Activated CD4-positive, alpha-beta T cell treated with anti-CD3 and anti-CD28 coated beads, Interleukin-2, amount 50 U/mL, for 1 hour (primary cell): ENCODE data around the gene SGTB.
A peak's percentile ranks its signal among the peaks of the same experiment; 100 is the strongest.

Experiments
- DNase-seq: peaks from one replicate; pipeline ENCODE4 v3.0.0-alpha.2; 2020

SGTB gene, protein sequence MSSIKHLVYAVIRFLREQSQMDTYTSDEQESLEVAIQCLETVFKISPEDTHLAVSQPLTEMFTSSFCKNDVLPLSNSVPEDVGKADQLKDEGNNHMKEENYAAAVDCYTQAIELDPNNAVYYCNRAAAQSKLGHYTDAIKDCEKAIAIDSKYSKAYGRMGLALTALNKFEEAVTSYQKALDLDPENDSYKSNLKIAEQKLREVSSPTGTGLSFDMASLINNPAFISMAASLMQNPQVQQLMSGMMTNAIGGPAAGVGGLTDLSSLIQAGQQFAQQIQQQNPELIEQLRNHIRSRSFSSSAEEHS

DNA sequence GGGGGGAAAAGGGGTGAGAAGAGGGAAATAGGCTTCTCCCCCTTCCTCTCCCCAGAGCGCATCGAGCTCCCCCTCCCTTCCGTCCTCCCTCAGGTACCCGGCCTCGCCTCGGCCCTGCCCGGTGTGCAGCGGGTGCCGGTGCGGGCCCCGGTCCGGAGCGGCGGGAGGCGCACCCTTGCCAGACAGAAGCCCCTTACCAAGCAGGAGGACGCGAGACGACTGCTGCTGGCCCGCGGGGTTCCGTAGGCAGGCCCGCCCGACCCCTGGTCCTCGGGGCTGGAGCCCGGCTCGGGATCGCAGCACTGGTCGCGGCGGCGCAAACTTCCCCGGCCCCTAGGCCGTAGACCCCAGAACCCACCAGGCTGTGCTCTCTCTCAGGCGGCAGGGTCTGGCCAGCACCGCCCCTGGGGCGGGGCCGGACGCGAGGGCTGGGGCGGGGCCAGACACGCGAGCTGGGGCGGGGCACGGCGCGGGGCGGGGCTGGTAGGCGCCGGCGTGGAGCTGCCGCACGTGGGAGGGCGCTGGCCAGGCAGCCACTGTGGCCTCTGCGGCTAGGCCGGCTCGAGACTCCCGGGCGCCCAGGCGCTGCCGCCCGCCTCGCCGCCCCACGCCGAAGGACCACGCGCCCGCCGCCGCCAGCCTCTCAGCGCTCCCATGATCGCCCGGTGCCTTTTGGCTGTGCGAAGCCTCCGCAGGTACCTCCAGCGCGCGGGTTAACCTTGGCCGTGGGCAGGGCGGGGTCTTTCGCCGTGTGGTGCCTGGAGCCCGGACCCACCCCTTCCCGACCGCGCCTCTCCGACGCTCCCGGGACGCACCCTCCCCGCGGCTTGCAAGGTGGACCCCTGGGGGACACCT lies at the start of gene SGTB, which contains the start of gene NLN:
Gene SGTB, minus strand, starts transcription at position 390 of the 855 bp plus-strand sequence. CDS start 1,302 bp downstream, outside the sequence.
Gene NLN, plus strand, starts transcription at position 486 of the 855 bp plus-strand sequence. Its CDS starts 169 bp downstream, at position 655.
- peak; percentile 81 for DNase-seq

DNA sequence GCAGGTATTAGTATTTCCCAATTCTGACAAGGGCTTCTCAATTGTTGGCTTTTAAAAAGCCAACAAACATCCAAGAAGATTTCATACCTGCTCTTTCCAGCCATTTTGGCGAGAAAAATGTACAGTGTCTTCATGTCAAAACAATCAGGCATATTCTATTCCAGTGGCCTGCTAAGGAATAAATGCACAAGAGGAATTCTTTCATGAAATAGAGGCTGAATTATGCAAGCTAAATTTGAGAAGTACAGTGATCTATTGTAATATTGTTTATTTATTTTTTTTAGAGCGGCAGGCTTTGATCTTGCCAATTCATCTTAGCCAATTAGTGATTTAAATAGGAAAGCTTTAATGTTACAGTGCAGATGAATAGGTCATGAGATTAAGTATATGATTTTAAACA lies 49.4 kb upstream of the SGTB start:
- DNase-seq: no peak

DNA sequence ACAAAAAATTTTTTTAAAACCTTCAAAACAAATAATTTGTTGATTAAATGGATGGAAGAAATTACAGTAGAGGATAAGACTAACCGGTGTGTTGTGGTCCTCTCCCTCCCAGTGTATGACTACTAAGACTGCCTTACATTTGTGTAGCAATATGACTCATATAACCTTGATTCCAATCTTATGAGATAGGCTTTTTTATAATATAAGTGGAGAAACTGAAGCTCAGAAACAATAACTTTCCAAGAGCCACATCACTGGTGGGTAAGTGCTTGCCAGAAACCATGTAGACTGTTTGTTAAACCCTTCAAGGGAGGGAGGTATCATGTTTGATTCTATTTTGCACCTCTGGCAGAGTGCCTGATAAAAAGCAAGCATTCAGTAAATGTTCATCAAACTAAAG lies 47.6 kb upstream of the SGTB start:
- no peak for DNase-seq

DNA sequence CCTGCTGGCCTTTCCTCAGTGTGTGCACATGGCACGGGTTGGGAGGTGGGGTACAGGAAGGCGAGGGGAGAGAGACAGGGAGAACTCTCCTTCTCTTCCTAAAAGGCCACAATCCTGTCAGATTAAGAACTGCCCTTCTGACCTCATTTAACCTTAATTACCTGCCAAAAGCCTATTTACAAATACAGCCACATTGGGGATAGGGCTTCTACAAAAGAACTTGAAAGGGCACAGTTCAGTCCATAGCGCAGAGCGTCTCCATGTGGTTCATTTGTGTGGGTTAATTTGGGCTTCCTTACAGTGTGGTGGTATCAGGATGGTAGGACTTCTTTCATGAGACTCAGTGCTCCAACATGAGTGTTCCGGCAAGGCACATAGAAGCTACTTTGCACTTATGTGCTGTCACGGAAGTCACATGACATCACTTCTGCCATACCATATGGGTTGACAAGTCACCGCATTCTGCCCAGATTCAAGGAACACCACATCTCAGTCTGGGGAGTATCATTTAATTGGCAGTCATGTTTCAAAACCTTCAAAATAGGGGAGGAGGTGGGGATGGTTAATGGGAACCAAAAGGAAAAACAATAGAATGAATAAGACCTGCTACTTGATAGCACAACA lies 46.9 kb upstream of the SGTB start:
- DNase-seq: no peak

DNA sequence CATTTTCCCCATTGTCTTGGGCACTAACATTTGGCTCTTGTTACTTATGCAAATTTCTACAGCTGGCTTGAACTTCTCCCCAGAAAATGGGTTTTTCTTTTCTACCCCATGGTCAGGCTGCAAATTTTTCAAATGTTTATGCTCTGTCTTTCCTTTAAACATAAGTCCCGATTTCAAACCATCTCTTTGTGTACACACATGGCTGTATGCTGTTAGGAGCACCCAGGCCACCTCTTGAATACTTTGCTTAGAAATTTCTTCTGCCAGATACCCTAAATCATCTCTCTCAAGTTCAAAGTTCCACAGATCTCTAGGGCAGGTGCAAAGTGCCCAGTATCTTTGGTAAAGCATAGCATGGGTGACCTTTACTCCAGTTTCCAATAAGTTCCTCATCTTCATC lies 45.7 kb upstream of the SGTB start:
- DNase-seq: no peak

DNA sequence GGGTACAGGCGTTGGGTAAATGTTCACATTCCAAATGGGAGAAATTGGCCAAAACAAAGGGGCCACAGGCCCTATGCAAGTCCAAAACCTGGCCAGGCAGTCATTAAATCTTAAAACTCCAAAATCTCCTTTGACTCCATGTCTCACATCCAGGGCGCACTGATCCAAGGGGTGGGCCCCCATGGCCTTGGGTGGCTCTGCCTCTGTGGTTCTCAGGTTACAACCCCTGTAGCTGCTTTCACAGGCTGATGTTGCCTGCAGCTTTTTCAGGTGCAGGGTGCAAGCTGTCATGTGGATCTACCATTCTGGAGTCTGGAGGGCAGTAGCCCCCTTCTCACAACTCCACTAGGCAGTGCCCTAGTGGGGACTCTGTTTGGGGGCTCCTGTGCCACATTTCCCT lies 44.9 kb upstream of the SGTB start:
- no peak for DNase-seq

DNA sequence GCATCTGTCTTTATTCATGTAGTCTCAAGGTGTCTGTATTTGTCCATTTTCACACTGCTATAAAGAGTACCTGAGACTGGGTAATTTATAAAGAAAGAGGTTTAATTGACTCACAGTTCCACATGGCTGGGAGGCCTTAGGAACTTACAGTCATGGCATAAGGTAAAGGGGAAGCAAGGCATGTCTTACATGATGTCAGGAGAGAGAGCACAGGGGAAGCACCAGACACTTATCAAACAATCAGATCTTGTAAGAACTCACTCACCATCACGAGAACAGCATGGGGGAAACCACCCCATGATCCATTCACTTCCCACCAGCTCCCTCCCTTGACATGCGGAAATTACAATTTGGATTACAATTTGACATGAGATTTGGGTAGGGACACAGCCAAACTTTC lies 44.3 kb upstream of the SGTB start:
- no peak for DNase-seq

DNA sequence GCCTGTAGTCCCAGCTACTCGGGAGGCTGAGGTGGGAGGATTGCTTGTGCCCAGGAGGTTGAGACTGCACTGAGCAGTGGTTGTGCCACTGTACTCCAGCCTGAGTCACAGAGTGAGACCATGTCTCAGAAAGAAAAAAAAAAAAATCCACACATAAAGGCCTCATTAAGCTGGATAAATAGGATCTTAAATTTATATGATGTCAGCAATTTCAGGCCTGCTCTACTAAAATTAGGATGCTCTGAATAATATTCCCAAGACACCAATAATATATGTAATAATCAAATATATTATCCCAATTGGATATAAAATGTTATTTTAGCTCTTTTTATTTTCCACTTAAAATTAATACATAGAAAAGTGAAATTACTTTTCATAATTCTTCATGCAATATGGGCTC lies 43.7 kb upstream of the SGTB start:
- no peak for DNase-seq

DNA sequence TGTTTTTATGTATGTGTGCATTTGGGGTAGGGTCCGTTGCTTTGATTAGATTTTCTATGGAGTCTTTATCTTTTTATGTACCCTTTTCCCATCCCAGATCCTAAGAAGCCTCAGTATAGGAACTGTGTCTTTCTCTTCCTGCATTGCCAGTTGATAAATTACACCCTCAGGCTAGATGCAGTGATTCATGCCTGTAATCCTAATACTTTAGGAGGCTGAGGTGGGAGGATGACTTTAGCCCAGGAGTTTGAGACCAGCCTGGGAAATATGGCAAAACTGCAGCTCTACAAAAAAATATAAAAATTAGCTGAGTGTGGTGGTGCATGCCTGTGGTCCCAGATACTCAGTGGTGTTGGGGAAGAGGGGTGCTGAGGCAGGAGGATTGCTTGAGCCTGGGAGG lies 40.3 kb upstream of the SGTB start:
- DNase-seq: no peak

DNA sequence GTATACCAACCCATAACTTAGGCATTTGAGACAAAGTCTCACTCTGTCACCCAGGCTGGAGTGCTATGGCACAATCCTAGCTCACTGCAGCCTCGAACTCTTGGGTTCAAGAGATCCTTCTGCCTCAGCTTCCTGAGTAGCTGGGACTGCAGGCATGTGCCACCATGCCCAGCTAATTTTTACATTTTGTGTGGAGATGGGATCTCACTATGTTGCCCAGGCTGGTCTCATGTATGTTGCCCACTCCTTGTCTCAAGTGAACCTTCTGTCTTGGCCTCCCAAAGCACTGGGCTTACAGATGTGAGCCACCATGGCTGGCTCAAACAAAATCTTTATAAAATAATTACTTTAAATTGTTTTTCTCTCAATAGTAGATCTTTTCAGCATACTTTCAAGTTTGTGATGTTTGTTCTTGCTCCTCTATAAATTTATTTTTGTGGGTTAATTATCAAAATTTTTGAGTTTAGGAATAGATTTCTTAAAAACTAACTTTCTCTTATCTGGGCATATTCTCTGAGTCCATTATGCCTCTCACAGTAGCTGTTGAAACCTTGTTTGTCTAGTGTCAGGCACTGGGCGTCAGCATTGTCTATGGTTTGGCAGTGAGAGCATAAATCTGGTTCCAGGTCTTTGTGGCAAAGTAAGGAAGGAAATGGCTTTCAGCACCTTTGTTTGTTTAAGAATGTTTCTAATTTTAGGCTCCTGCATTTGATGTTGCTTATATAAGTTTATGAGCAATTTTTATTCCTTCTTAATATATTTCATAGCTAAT lies 38.8 kb upstream of the SGTB start:
- DNase-seq: peak; percentile 47

DNA sequence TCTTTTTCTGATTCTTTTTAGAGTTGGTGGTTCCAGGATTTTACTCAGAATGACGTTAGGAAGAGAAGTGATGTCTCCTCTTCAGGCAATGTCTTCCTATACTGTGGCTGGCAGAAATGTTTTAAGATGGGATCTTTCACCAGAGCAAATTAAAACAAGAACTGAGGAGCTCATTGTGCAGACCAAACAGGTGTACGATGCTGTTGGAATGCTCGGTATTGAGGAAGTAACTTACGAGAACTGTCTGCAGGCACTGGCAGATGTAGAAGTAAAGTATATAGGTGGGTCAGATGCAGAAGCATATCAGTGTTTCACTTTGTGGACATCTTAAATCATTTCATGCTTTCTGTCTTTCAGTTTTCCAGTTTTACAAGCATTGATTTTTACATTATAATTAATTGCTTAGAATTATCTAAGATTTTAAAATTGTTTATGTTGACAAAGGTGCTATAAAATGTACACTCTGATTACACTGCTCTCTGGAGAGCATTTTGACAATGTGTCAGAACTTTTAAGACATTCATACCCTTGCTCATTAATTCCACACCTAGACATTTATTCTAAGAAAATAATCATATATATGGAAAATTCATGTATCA lies 36.7 kb upstream of the SGTB start:
- no peak for DNase-seq

DNA sequence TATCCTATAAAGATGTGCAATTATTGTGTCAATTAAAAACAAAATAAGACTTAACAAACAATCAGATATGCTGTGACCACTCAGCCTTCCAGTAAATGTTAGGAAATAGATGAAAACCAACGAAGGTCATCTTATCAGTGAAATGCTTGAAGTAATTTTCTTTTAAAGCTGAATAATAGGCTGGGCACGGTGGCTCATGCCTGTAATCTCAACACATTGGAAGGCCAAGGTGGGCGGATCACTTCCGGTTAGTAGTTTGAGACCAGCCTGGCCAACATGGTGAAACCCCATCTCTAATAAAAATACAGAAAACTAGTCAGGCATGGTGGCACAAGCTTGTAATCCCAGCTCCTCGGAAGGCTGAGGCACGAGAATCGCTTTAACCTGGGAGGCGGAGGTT lies 31.3 kb upstream of the SGTB start:
- no peak for DNase-seq

DNA sequence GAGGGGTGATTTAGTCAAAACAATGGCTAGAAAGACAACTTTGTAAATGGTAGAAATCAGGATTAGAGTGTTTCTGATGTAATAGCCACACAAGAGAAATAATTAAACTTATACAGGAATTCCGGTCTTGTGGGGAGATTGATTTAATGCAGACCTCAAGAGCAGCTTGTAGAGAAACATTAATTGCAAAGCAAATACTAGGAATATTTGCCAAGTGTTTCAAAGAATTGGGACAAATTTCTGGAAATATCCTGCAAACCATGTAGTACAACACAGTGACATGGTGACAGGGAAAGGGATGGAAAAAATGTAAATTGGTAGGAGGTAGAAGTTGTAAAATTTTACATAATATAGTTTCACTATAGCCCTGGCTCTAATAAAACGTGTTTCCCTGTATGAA lies 29.0 kb upstream of the SGTB start:
- DNase-seq: no peak

DNA sequence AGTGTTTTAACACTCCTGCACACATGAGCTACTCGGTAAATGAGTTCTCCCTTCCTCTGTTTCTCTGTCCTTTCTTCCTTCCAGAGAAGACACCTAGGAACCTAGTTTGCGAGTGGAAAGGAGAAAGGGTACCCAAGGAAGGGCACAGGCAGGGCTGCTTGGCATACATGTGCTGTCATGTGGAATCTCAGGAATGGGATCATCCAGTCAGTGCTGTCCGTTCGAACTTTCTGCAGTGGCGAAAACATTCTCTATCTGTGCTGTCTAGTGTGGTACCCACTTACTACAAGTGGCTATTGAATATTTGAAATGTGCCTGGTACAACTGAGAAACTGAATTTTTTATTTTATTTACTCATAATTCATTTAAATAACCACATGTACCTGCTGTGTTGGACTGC lies 28.0 kb upstream of the SGTB start:
- no peak for DNase-seq

DNA sequence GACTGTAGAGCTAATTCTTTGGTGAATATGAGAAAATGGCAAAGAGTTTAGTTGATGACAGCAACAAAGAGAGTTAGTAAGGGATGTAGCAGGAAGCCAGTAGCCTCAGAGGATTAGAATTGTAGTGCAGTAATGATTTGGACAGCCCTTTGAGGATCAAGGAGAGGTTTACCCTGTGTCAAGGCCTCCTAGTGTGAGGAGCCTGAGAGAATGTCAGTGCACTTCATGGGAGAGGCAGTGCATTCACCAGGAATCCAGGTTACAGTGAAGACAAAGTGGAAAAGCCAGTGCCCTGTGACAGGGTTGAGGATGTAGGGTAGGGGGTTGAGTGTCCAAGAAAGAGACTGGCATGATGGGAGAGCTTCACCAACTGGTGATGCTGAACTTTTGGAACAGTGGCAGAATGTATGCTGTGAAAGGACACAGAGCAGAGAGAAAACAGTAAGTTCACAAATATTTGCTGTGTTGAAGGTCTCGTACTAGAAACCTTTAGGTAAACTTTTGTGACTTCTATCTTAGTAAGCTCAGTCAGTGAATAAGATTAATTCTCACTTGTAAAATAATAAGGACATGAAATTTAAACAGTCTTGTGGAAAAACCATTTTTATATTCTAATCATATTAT lies 27.4 kb upstream of the SGTB start:
- no peak for DNase-seq

DNA sequence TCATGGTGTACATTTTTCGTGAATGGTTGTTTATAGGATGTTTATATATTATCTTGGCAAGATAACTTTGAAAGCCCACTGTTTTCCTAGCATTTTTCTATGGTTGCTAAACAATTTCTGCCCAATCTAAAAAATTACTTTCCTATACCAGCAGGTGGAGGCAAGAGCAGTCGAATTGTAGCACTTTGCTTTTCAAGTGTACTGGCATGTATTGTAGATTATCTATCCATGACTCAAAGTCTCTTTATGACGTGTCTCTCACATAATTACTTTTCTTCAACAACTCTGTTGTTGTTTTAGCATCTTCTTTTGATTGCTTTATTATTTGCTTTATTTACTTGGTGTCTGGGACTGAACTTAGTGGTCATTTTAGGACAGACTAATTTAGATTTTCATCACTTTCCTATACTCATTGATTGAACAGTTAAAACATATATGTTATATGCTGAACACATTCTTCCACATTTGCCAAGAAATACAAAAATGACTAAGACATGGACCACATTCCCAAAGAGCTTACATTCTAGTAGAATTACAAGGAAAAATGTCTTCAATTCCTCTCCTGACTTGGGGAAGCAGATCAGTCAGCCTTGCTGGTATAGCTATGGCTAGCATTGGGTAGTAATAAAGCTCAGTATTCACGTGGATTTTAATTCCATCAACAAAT lies 20.8 kb upstream of the SGTB start:
- peak; percentile 5 for DNase-seq

DNA sequence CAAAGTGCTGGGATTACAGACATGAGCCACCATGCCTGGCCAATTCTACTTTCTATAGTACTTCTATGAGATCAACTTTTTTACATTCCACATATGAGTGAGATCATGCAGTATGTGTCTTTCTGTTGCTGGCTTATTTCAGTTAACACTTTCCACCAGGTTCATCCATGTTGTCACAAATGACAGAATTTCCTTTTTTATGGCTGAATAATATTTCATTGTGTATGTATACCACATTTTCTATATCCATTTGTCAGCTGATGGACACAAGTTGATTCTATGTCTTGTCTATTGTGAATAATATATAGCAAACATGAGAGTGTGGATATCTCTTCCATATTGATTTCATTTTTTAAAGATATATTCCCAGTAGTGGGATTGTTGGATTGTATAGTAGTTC lies 17.3 kb upstream of the SGTB start:
- no peak for DNase-seq

DNA sequence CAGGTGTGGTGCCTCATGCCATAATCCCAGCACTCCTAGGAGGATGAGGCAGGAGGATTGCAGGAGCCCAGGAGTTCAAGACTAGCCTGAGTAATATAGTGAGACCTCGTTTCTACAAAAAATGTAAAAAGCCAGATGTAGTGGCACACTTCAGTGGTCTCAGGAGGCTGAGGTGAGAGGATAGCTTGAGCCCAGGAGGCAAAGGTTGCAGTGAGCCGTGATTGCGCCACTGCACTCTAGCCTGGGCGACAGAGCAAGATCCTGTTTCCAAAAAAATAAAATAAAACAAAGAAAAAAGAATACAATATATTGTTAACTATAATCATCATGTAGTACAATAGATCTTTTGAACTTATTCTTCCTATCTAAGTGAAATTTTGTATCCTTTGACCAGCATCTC lies 16.4 kb upstream of the SGTB start:
- DNase-seq: no peak

DNA sequence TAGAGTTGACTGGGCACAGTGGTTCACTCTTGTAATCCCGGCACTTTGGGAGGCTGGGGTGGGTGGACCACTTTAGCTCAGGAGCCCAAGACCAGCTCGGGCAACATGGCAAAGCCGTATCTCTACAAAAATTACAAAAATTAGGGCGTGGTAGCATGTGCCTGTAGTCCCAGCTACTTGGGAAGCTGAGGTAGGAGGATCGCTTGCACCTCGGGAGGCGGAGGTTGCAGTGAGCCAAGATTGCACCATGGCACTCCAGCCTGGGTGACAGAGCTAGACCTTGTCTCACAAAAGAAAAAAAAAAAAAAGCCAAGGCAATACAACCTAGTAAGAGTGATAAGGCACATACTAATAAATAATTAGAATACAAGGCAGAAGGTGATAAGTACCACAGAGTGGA lies 15.9 kb upstream of the SGTB start:
- no peak for DNase-seq

DNA sequence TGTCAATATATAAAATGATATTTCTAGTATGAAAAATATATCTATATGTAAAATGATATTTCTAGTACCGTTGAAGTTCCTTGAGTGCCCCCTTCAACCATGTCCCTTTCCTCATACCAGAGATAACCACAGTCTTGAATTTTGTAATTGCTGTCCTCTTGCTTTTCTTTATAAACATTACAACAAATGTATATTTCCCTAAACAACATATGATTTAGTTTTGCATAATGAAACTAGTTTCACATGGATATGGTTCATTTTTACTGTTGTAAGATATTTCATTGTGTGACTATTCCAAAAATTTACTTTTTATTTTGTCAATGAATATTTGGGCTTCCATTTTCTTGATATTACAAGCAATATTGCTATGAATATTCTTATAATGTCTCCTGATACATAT lies 14.1 kb upstream of the SGTB start:
- no peak for DNase-seq

DNA sequence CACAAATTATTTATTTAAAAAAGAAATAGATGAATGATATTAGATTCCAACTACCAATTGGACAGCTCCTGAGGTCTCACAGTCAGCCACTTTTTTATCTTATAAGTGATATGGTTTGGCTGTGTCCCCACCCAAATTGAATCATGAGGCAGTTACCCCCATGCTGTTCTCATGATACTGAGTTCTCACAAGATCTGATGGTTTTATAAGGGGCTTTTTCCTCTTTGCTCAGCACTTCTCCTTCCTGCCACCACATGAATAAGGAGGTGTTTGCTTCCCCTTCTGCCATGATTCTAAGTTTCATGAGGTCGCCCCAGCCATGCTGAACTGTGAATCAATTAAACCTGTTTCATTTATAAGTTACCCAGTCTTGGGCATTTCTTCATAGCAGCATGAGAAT lies 13.0 kb upstream of the SGTB start:
- DNase-seq: no peak
